Measurements from ENCODE around the gene PRKG1.

PRKG1 gene

DNA sequence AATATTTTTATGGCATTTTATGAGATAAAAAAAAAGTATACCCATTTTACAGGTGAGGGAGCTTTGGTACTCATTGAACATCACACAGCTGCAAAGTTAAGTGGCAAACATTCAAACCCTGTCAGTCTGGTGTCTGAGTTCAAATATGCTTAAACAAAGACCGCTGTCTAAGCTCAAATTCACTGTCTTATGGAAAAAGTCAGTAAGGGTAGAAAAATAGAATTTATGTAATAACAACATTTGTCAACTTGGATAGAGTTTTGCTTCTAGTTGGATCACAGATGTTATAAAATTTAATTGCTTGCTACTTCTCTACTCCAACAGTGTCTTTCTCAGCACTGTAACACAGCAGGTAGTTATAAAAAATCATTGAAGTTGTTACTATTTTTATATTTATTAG, 786.8 kb downstream of the PRKG1 start:
- DNase-seq: no peak

DNA sequence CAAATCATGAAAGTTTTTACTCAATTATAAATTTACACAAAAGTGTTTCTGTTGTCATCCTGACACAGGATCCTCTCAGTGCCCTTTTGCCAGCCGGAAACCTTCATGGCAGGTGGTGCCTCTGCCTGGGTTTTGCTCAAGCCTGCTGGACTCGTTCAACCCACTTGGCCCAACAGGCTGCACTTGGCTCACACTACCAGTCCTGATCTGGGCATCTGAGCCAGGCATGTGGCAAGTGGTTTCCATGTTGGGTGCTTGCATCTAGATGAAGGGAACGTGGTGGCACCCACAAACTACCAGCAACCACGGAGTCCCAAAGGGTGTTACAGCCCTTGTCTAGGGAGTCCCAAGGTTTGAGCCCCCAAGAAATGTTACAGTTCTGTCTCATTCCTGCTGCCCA, 787.4 kb downstream of the PRKG1 start:
- DNase-seq: no peak

DNA sequence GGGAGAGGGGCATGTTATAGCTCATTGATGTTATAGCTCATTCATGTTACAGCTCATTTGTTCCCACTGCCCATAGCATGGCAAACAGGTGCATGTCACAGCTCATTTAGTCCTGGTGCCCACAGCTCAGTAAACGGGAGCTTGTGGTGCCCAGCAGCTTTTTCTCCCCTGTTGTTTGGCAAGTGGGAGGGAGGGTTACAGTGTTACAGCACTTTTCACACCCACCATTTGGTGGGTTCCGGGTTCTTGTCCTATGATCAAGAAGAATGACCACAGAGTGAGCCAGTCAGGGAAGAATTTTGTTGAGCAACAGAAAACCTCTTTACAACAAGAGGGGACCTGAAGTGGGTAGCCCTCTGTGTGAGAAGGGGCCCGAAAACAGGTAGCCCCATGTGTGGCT, 787.9 kb downstream of the PRKG1 start:
- DNase-seq: no peak

DNA sequence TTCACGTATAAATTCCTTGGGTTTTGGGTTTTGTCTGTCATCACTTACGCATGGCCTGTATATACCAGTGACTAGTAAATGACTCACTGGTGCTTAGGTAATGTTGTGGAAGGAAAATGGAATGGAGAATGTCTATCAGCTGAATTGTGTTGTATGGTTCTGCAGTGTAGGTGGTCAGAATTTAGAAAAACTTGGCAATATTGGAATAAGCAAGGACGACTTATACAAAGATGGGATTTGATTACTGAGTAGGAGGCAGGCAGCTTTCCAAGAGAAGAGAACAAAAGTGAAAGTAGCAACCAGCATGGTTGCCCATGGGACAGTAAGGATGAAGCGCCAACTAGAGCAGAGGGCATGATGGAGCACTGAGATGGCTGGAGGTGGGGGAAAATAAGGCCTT, 793.7 kb downstream of the PRKG1 start:
- no peak for DNase-seq

DNA sequence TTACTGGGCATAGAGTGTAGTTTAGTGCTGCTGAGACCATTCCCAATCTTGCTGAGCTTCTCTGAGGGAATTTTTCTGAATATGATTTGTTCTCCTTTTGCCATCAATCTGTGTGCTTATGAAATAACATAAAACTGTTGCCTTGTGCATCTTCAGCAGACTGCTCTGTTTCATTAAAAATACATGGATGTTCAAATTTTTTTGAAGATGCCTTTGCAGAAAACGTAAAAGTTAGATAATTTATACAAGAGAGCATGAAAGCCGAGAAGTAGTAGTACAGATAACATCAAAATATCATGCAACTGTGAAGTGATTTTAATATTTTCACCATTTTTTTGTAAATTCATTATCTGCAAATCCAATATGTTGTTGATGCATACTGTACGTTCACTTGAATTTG, 799.8 kb downstream of the PRKG1 start:
- DNase-seq: no peak

DNA sequence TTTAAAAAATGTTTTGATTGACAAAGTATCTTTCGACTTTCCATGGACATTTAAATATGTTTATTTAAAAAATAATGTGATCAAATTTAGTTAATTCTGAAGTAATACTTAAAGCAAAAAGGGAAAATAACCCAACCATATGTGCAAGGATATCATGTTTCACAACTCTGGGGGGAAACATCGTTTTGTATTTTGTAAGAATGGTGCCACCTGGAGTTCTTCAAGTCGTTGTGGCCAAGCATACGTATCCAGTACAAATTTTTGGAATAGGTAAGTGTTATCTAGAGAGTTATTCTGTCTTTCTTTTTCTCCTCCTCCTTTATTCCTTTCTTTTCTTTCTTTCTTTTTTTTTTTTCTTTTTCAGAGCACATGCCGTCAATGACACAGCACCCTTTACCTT, 801.3 kb downstream of the PRKG1 start:
- no peak for DNase-seq

DNA sequence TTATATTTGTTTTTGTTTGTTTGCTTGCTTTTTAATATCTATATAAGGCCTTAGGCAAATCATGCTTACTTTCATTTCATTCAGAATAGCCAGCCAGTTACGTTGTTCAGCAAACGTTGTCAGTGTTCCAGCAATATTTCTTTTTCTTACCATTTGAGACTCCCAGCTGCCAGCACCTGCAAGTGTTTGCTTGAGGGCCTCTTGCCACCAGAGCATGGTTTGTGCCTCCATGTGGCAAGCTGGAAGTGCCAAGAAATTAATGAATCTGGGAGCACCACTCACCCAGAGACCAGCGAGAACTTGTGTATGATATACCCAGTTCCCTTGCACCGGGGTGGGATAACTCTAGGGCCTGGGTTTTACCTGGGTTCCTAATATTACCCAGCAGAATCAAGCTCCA, 802.2 kb downstream of the PRKG1 start:
- DNase-seq: no peak

DNA sequence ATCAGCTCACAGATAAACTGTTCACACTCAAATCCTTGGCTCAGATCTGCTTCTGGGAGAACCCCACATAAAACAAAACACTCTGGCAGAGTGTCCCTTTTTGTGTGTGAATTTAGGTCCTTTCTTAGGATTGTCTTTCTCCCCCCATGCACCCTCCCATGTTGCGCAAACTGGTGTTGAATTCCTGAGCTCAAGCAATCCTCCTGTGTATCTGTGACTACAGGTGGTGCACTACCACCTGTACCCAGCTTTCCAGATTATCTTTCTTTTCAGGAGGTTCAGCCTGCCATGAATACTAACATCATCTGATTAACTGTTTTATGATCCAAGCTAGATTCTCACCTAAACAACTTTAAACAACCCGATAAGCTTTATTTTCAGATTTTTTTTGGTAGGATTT, 802.7 kb downstream of the PRKG1 start:
- no peak for DNase-seq

DNA sequence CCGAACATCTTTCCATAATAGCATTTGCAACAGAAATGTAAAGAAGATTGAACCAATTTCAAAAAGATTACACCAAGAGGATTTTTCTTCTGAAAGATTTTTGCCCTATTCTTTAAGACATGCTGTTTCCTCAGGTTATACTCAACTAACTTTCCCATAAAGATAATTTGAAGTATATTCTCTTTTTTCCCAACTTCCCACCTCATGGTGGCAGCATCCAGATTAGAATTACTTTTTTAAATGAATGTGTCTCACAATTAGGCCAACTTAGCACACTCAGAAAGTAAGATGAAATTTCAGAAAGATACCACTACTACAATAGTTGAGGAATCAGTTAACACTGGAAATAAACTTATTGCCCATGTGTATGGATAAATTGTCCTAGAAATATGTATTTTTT, 803.3 kb downstream of the PRKG1 start:
- no peak for DNase-seq

DNA sequence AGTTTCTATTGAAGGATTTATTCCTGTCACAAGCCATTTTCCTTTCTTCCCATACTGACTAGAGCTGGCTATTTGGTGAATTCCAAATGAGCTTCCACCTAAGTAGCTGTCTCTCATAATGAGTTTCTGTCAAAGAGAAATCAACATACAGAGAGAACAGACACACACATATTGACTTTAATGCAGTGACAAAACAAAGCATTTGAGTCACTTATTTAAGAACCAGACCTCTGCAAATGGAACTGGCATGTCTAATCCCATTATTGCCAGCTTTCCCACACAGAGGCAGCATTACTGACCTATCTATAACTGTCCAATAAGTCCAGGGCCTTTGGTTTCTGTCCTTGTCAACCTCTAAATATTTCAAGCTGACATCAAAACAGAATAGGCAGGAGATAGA, 804.4 kb downstream of the PRKG1 start:
- DNase-seq: no peak

DNA sequence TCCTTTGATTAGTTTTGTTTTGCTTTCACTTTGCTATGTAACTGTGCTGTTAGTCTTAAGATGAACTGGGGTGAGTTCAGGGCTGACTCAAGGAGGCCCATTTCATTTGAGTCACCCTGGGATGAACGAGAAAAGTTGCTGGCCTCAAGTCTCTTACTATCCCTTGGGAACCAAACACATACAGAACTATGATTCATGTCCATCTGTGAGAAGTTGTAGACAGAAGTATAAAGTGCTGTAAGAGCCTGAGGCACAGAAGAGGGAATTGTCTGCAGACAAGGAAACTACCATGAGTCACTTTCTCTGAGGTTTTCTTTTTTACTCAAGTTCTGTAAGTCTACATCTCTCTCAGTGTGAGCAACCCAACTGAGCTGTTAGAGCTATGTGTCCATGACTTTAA, 805.0 kb downstream of the PRKG1 start:
- no peak for DNase-seq

DNA sequence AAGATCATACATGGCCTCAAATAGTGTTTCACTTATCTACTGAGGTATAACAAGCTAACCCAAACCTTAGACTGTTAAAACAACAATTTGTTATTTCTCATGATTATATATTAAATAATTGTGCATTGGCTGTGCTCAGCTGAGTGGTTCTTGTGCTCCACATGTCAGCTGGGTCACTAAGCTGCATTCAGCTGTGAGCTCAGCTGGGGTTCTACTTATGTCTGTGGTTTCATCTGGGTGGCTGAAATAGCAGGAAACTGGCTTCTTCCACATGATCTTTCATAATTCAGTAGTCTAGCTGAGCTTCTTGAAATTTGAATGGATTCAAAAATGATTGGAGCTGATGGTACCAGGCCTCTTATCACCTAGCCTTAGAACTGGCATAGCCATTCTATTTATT, 806.9 kb downstream of the PRKG1 start:
- no peak for DNase-seq

DNA sequence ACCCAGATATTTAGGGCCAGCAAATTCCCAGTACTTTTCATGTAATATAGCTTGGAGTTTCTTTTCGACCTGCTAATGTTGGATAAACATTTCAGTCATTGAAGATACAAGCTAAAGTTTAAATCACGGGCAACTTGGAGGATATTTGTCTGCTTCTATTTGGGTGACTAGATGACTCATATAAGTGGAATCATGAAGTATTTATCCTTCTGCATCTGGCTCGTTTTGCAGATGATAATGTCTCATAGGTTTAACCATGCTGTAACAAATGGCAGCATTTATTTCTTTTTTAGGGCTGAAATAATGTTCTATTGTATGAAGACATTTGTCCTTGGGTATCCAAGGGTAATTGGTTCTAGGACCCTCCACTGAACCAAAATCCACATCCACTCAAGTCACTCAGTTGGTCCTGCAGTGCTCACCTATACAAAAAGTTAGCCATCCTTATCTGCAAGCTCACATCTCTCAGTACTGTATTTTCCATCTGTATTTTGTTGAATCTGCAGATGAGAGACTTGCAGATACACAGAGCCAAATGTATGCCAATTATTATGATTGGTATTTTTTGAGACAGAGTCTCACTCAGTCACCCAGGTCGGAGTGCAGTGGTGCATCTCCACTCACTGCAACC, 812.3 kb downstream of the PRKG1 start:
- DNase-seq: no peak

DNA sequence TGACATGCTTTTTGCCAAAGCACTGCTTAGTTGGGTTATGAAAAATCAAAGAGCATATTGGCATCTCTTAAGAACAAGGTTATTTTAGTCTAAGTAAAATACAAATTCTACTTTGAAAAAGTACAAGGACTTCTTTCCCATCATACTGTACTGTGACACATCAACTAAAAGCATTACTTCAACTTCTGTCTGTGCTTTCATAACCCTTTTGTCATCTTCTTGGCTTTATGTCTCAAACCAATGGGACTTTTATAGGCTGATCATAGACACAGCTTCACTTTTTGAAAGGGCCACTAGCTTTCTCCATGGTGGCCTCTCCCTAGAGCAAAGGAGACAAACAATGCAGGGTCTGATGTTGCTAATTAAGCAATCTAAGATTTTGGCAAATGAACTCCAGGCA, 814.0 kb downstream of the PRKG1 start:
- DNase-seq: no peak

DNA sequence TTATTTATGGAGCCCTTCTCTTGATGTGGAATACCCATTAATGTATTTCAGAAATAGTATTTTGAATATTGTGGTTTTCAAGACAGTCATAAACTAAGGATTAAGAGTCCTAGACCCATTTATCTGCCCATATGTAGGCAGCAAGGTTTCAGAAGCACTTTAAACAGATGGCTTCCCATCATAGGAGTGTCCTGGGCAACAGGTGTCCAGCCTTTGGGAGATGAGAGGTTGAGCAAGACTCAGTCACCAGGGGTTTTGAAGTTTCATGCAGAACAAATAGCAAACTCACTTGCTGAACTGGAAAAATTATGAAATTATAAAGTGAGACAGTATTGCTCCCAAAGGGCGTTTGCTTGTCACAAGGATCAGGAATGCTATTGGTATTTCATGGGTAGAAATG, 818.0 kb downstream of the PRKG1 start:
- no peak for DNase-seq

DNA sequence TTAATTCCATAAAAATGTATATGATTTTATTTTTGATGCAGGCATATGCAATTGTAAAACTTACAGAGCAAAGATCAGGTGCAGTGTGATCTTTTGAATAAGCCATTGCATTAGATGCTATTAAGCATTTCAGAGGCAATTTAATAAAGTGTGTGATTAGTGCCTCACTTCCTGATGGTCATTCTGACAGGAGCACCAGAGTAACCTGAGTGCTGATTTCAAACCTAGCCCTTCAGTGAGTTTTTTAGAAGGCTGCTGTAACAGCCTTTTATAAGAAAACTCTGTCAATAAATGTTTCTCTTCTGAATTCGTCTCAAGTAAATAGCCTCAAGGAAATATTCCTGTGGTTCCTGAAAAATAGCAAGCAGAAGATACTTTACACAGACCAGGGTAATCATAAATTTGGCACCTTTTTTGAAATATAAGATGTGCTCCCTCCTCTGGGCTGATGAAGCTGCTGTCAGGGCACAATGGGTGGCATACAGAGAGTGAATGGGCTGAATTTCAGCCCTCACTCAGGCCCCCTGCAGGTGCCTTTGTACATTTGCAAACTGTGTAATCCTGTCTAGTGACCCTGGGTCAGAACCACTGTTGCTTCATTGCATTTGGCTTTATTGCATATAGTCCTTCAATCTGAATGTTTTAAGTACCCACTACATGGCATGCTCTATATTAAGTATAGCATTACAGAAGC, 818.8 kb downstream of the PRKG1 start:
- DNase-seq: no peak

DNA sequence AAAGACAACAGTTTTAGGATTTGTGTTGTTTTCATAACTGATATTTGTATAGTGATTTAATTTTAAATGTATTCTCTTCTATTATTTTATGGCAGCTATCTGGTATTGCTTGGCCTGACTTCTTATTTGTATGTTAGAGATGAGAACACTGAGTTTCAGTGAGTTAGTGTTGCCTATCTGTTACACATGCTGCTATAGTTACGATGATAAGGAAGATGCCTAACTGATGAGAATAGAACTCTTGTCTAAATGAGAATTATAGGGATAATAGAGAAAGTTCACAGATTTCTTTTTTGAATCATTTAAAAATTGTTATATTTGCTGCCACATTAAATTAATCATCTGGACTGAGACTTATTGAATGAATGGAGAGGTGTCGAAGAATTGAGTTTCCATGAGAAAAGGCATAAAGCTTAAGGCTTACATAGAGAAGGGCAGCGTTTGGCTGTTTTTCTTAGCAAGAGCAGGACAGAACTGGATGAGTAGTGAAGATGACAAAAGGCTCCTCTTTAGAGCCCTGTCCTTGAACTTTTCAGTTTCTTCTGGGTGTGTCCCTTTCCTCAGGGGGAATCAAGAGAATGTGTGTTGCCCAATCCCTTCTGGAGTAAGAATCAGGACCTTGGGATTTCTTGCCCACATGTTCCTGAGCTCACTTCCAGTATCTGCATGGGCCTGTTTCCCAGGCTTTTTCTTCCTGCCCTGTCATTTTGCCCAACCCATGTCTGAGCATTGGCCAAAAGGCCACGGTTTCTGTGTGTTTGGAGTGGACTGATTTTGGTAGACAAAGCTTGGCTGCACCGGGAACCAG, 820.7 kb downstream of the PRKG1 start:
- DNase-seq: no peak

DNA sequence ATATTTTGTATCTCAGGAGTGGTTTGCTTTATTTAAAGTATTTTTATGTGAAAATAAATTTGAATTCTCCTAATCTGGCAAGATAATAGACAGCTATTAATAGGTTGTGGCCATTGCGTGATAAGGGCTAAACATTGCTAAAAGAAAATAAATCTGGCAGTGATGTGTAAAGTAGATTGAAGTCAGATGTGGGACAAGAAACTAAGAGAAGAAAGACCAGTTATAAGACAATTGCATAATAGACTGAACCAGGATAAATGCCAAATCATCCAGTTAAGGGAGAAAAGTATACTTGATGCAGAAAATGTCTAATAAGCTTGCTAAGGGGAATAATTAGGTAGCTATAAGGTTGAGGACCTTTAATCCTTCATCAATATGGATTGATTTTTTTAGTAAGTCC, 822.6 kb downstream of the PRKG1 start:
- DNase-seq: no peak

DNA sequence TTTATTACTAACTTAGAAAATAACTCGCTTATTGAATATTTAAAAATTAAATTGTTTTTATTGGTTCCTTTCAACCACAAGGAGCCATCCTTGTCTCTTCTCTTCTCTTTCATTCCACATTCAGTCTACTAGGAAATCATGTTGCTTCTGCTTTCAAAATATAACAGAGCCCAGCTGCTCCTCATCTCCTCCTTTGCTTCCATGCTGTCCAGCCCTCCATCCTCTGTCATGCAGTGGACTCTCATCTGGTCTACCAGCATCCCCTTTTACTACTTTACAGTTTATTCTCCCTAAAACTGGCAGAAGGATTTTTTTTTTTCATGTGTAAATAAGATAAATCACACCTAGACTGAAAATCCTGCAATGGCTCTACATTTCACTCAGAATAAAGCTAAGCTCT, 823.3 kb downstream of the PRKG1 start:
- no peak for DNase-seq

DNA sequence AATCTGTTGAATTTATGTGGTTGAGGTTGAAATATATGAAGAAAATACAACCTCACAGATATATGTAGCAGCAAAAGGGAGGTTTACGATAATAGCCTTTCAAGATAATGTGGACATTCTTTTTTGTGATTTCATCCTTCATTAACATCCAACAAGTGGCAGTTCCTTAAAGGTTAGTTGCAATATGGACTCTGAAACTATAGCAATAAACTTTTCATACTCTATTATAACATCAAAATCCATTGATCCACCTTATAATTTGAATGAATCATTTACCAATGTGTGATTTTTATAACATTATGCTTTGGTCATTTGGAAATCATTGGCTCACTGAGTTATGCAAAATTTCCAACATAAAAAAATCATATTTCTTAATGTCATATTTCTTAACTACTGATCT, 825.9 kb downstream of the PRKG1 start:
- DNase-seq: no peak

DNA sequence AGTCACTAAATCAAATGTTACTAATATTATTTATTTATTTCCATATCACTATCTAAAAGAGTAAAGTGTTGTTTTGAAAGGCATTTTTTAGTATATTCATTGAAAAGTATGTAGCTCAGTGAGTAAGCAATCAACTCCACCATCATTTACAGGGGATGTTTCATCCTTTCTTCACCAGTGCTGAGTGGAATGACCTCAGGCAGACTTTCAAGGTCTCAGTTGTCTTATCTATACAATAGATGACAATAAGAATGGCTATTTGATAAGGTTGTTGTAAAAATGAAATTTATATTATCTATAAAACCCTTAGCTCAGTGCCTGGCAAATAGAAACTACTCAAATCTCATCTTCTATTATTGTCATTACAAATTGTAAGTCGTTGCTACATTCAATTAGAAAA, 829.4 kb downstream of the PRKG1 start:
- no peak for DNase-seq

DNA sequence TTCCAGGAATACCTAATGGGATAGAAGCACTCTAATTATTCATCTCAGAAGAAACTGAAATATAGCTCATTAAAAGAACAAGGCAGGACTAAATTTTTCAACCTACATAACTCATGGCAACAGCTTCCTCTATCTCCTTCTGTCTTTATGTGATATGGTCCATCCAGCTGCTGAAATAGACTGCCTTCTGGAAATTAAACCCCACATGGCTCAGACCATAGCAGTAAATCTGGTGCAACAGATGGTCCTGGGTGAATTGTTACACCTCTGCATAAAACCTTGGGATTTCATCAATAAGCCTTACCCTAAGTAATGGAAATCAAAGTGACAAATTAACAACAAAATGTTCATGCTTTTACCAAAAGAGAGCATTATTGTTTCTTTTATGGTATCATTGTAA, 830.7 kb downstream of the PRKG1 start:
- DNase-seq: no peak

DNA sequence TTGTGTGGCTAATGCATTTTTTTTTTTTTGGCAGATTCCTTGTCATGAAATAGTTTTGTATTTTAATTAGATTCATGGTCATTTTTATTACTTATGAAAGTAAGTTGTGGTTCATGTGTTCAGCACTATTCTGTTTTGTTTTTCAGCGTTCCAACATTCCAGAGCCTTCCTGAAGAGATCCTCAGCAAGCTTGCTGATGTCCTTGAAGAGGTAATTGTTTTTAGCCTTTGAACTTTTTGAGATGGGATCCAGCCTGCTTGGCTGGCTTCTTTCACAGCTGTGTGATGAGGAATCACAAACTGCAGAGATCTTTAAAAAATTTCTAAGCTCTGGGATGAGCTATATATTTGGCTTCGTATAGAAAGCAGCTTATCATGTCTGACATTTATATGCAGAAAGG, 833.1 kb downstream of the PRKG1 start:
- no peak for DNase-seq

DNA sequence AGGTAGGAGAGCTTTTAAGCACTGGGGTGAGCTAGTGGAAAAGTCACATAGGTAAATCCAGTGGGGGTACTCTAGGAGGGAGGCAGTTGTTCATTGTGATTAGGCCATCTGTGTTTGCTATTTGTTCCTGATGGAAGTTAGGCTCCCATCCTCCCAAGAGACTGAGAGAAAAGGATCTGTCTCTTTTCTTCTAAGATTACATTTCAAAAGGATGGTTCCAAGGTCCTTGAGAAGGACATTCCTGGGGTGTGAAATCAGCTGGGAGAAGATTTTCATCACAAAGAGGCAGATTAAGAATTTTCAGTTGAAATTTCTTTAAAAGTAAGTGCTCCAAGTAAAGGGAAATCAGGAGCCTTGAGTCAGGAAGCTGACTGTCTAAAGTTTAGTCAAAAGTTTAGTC, 835.9 kb downstream of the PRKG1 start:
- DNase-seq: no peak
